Measurements from ENCODE around the gene LINGO4. TPM values are rescaled to one million over a fixed set of nuclear protein-coding genes. Genes with fewer than 3 reads are reported as not detected.

LINGO4 gene
- total RNA-seq, 4 donors from 2014 or later, result 0.38 to 2.7 (median 0.81) TPM

GRCh38 chr1:151798571-151798970 lies 6.6 kb downstream of the LINGO4 start:
- H3K36me3 ChIP-seq, result no peaks in the 10 kb centered on the region
- no peaks in the 10 kb centered on the region for H3K4me1 ChIP-seq
- no peak overlapping the region for H3K4me3 ChIP-seq
- no peak for TF ChIP-seq POLR2A (IDR thresholded peaks at IDR 0.05)
- TF ChIP-seq POLR2AphosphoS5 (IDR thresholded peaks at IDR 0.05), result no peak
- no peak for TF ChIP-seq CTCF (IDR thresholded peaks at IDR 0.05)
- TF ChIP-seq EP300 (IDR thresholded peaks at IDR 0.05), result no peak
- H3K27ac ChIP-seq, result no peak overlapping the region
- H3K9me3 ChIP-seq, result no peaks in the 10 kb centered on the region
- peak in 1 of 2 donors; percentile 21 for DNase-seq (ENCODE audit: low spot score in 2 of 2)
- WGBS, result 91% methylated on average over 4 of the region's 5 CpGs
- no peaks in the 10 kb centered on the region for H3K27me3 ChIP-seq

- Histone ChIP-seq H3K27me3 (no peaks in the 10 kb centered on the region), H3K4me3 (peak overlapping the region; percentile 64), H3K9me3 (no peaks in the 10 kb centered on the region), H3K36me3 (no peaks in the 10 kb centered on the region), H3K4me1 (peaks cover 22% of the 10 kb centered on the region), H3K27ac (peak overlapping the region; percentile 15)
- TF ChIP-seq POLR2A (IDR thresholded peaks at IDR 0.05), result no peak
- TF ChIP-seq CTCF (IDR thresholded peaks at IDR 0.05), result no peak
- TF ChIP-seq POLR2AphosphoS5 (IDR thresholded peaks at IDR 0.05), result no peak
- TF ChIP-seq EP300 (IDR thresholded peaks at IDR 0.05), result no peak
- DNase-seq (ENCODE audit: low spot score in 2 of 2), result peak in 1 of 2 donors; percentile 76
- 1% methylated on average over 20 of the region's 52 CpGs for WGBS
Measured at GRCh38 chr1:151790940-151791651, 14.1 kb downstream of the LINGO4 start.

DNA sequence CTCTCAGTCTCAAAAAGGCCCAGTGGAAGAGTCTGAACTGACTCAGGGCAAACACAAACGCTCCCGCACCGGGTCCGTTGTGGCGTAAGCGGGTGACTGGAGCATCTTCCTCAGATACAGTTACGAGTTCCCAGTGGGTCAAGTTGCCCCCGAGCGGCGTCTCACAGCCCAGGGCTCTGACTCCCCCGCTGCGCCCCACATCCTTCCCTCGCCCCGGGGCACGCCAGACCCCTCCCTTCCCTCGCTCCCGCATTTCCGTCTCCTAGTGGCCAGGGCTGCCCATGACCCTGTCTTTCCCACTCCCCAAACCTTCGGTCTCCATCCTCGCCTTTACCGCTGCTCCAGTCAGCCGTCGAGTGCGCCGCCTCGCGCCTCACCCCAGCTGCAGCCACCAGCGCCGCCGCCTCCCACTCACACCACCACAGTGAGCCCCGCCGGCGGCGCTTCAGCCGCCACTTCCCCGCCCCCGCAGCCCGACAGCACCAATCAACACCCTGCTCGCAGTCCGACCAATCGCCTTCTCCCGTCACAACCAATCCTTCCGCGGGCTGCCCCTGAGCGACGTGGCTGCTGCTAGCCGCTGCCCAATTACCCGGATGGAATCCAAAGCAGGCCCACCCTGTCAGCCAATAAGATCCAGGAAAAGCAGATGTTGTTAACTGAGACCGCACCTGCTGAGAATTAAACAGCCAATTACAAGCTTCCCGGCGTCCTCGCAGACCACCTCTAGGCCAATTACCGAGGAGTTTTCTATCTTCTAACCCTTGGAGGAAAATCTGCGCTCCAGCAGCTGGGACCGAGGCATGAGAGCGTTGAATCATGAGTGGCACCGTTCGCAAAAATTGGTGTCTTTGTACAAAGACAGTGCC lies 14.9 kb downstream of the LINGO4 start, which contains the start of gene TDRKH:
TDRKH (minus strand) TSS at position 430 of the 869 bp plus-strand sequence. CDS start 7,478 bp downstream, outside the sequence.
- H3K9me3 ChIP-seq, result no peaks in the 10 kb centered on the region
- peak; percentile 99 to 100 for DNase-seq (ENCODE audit: low spot score in 2 of 2)
- H3K4me1 ChIP-seq, result peaks cover 22% of the 10 kb centered on the region
- TF ChIP-seq POLR2AphosphoS5 (IDR thresholded peaks at IDR 0.05) (peak in 1 of 3 donors; percentile 14), POLR2A (IDR thresholded peaks at IDR 0.05) (peak in 1 of 2 donors; percentile 45), EP300 (IDR thresholded peaks at IDR 0.05) (no peak), CTCF (IDR thresholded peaks at IDR 0.05) (peak in 1 of 2 donors; percentile 29)
- peak within 1 kb of the TSS; percentile 64 for H3K4me3 ChIP-seq
- no peaks in the 10 kb centered on the region for H3K27me3 ChIP-seq
- H3K36me3 ChIP-seq, result no peaks in the 10 kb centered on the region
- peak within 1 kb of the TSS; percentile 15 for H3K27ac ChIP-seq
- under 1% methylated on average over 36 of the region's 58 CpGs for WGBS

GRCh38 chr1:151787689-151788088 lies 17.5 kb downstream of the LINGO4 start:
- Histone ChIP-seq H3K27me3 (no peaks in the 10 kb centered on the region), H3K4me3 (no peak overlapping the region), H3K36me3 (no peaks in the 10 kb centered on the region), H3K4me1 (peaks cover 28% of the 10 kb centered on the region), H3K27ac (no peak overlapping the region), H3K9me3 (no peaks in the 10 kb centered on the region)
- TF ChIP-seq POLR2A (IDR thresholded peaks at IDR 0.05) (no peak), CTCF (IDR thresholded peaks at IDR 0.05) (no peak), EP300 (IDR thresholded peaks at IDR 0.05) (no peak), POLR2AphosphoS5 (IDR thresholded peaks at IDR 0.05) (no peak)
- no peak for DNase-seq (ENCODE audit: low spot score in 2 of 2)
- WGBS, result 80% methylated on average over 3 of the region's 3 CpGs

DNA sequence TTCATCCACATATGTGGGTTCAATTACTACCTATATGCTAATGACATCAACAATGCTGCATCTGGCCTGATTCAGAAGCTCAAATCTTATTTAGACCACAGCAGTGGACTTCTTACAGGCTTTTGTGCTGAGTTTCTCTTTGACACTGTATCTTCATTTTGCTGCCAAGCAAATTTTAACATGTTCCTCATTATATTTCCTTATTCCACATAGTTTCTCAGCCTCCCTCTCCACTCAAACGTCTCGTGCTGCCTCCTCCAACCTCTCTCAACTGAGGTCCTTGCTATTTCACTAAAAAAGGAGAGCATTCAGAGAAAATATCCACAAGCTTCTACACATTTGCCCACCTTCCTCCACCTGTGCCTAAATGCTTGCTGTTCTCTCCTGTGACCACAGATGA lies 21.4 kb downstream of the LINGO4 start:
- Histone ChIP-seq H3K4me3 (no peak overlapping the region), H3K27ac (no peak overlapping the region), H3K27me3 (no peaks in the 10 kb centered on the region), H3K9me3 (no peaks in the 10 kb centered on the region), H3K4me1 (peaks cover 6% of the 10 kb centered on the region), H3K36me3 (peaks cover 3% of the 10 kb centered on the region)
- 64% methylated on average over 2 of the region's 2 CpGs for WGBS
- TF ChIP-seq POLR2AphosphoS5 (IDR thresholded peaks at IDR 0.05) (no peak), EP300 (IDR thresholded peaks at IDR 0.05) (no peak), CTCF (IDR thresholded peaks at IDR 0.05) (no peak), POLR2A (IDR thresholded peaks at IDR 0.05) (no peak)
- DNase-seq (ENCODE audit: low spot score in 2 of 2), result no peak

Data from suprapubic skin (tissue), 4 donors.